Transverse colon (tissue), 4 donors: ENCODE results near the gene POLR2L. TPM values are rescaled to one million over a fixed set of nuclear protein-coding genes. Genes with fewer than 3 reads are reported as not detected.

ENCODE experiments used
- DNase-seq: peaks from one replicate; pipeline ENCODE4 v3.0.0-alpha.2; 2019
- H3K27ac ChIP-seq, 4 donors: fragments of 200-600 bp; sonication (generic); 2 replicates each; pipeline ENCODE4 v1.5.1; 2016 to 2018; ENCODE audit warnings: inconsistent platforms in 4 of 4
- H3K27me3 ChIP-seq: fragments of 200-600 bp; sonication (generic); 2 replicates; pipeline ENCODE4 v1.5.1; 2017; ENCODE audit warnings: inconsistent platforms
- H3K36me3 ChIP-seq, 4 donors: fragments of 200-600 bp; sonication (generic); 2 replicates each; pipeline ENCODE4 v1.5.1; 2017 to 2019; ENCODE audit warnings: inconsistent platforms in 4 of 4
- H3K4me1 ChIP-seq, 4 donors: fragments of 200-600 bp; sonication (generic); 2 replicates each; pipeline ENCODE4 v1.5.1; 2017 to 2020; ENCODE audit warnings: inconsistent platforms in 4 of 4
- H3K4me3 ChIP-seq, 4 donors: fragments of 200-600 bp; sonication (generic); 1 replicate in 1 of 4; 2 replicates in 3 of 4; pipeline versions ENCODE4 v1.5.1 to v1.6.1; 2017 to 2019; ENCODE audit warnings: inconsistent platforms in 4 of 4
- H3K9me3 ChIP-seq, 2 donors: fragments of 200-600 bp; sonication (generic); 2 replicates each; pipeline ENCODE4 v1.5.1; 2017 to 2019; ENCODE audit warnings: inconsistent platforms in 2 of 2
- CTCF ChIP-seq, 5 experiments: fragments of 200-600 bp in 3 of 5; fragments of 450-650 bp in 2 of 5; sonication (generic) in 3 of 5; IDR thresholded peaks; 1 replicate in 2 of 5; 2 replicates in 3 of 5; pipeline ENCODE4 v1.5.1; 2016 to 2017; ENCODE audit warnings: antibody characterized with exemption in 5 of 5, inconsistent platforms in 3 of 5, mild to moderate bottlenecking in 2 of 5, moderate library complexity in 1 of 5
- EP300 ChIP-seq: sonication (generic); formaldehyde crosslinking; IDR thresholded peaks from one replicate; pipeline ENCODE4 v1.6.1; 2017; ENCODE audit warnings: antibody characterized with exemption, low read depth
- POLR2A ChIP-seq: fragments of 450-650 bp; IDR thresholded peaks from one replicate; pipeline ENCODE4 v1.6.1; 2016; ENCODE audit warnings: antibody characterized with exemption, mild to moderate bottlenecking, moderate library complexity
- POLR2AphosphoS5 ChIP-seq, 3 donors: sonication (generic); formaldehyde crosslinking; IDR thresholded peaks; one replicate each; pipeline ENCODE4 v1.6.1; 2016; ENCODE audit warnings: antibody characterized with exemption in 3 of 3
- WGBS, 2 donors: methylation state at CpG; one replicate each; pipeline ENCODE4 v1.1.5; 2018; ENCODE audit warnings: low coverage in 1 of 2; 5-methylcytosine and 5-hydroxymethylcytosine counted together
- in situ Hi-C, 4 donors: fragments of 200-750 bp; cut with MboI; loops; one replicate each; pipeline versions ENCODE4 v1.15.0 to v1.15.1; 2017; ENCODE audit warnings: low sequenced_read_pairs in 3 of 4, low pct_ligation_motif_present in 1 of 4, low pct_unique_long_range_greater_than_20kb in 1 of 4
- intact Hi-C: fragments of 100-400 bp; cut with DNase I; formaldehyde crosslinking; loops from one replicate; pipeline ENCODE4 v1.15.1; 2023; ENCODE audit warnings: low total_unique reads
- total RNA-seq, 4 donors: library from RNA; depleted of rRNA; stranded (reverse); fragments of >200 nt; gene quantifications; one replicate each; pipeline ENCODE4 v1.1.0, GENCODE V29; 2016

The POLR2L gene
- total RNA-seq, 4 donors from 2014 or later: 9.7 to 66.6 (median 32.7) TPM

DNA sequence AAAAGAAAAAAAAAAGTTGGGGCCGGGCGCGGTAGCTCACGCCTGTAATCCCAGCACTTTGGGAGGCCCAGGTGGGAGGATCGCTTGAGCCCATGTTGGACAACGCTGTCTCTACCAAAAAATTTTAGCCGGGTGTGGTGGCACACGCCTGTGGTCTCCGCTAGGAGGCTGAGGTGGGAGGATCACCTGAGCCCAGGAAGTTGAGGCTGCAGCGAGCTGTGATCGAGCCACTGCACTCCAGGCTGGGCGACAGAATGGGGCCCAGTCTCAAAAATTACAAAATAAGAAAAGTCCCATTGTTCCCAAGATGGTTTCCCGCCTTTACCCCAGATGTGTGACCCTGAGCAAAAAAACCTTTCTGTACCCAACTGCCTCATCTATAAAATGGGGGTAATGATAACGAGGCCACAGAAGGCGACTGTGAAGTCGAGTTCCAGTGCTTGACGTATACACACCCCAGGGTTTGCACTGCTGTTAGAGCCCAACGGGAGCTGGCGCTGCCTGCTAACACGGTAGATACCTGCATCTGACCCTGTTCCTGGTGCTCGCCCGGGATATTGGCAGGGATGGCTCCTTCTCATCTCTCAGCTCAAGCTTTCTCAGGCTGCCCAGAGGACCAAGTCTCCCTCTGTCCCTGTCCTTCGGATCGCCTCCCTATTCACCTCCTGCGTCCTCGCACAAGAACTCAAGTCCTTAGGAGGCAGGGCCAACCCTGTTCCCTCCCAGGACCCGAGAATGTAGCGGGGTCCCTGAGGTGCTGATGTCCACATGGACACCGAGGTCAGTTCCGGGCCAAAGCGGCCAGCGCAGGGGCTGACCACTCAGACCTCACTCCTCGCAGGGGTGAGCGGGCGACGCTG lies 33.7 kb downstream of the POLR2L start:
- peak; percentile 35 for DNase-seq
- H3K9me3 ChIP-seq: no peaks in the 10 kb centered on the region
- peaks cover 18 to 49% (median 43%) of the 10 kb centered on the region in 4 donors for H3K4me1 ChIP-seq
- TF ChIP-seq POLR2A (no peak), POLR2AphosphoS5 (IDR thresholded peaks at IDR 0.05) (no peak), CTCF (IDR thresholded peaks at IDR 0.05) (peak in 1 of 5 experiments; percentile 20)
- peak overlapping the region; percentile 94 to 96 (median 96) for H3K27ac ChIP-seq
- in situ Hi-C loops (no loop called here), intact Hi-C loops (no loop called here)
- no peaks in the 10 kb centered on the region for H3K27me3 ChIP-seq
- peaks cover 0 to 13% (median 3%) of the 10 kb centered on the region in 4 donors for H3K36me3 ChIP-seq
- H3K4me3 ChIP-seq: peak overlapping the region; percentile 56 to 98 (median 92)
- 34 to 52% methylated on average over 3 to 27 of the region's 36 CpGs for WGBS, 2 donors

DNA sequence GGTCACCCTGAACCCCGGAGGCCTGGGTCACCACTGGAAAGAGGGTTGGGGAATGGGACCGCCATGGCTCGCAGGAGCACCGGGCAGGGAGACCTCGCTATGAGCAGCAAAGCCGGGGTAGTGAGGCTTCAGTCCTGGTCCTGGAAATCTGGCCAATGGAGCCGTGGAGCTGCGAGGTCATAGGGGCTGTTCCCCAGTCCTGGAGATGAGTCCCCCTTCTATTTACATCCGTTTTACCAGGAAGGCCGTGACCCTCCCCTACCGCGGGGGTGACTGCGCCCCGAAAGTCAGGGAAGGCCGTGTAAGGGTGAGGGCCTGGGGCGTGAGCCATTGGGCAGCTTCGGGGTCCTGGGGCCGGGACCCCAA lies 37.7 kb downstream of the POLR2L start:
- Histone ChIP-seq H3K36me3 (no peaks in the 10 kb centered on the region), H3K27ac (peak overlapping the region; percentile 87 to 93 (median 92)), H3K4me1 (peaks cover 18 to 35% (median 31%) of the 10 kb centered on the region in 4 donors), H3K27me3 (no peaks in the 10 kb centered on the region), H3K9me3 (no peaks in the 10 kb centered on the region), H3K4me3 (peak overlapping the region; percentile 42 to 76 (median 54))
- intact Hi-C loops: no loop called here
- no peak for DNase-seq
- WGBS, 2 donors: 4% methylated on average over 18 of the region's 18 CpGs; no CpG with 5 or more reads in 1 of the 2 donors
- in situ Hi-C loops: no loop called here
- TF ChIP-seq CTCF (IDR thresholded peaks at IDR 0.05): no peak
- no peak for TF ChIP-seq EP300
- no peak for TF ChIP-seq POLR2AphosphoS5 (IDR thresholded peaks at IDR 0.05)
- no peak for TF ChIP-seq POLR2A

- no peaks in the 10 kb centered on the region for H3K27me3 ChIP-seq
- intact Hi-C loops (no loop called here), in situ Hi-C loops (no loop called here)
- DNase-seq: no peak
- peaks cover 18 to 34% (median 30%) of the 10 kb centered on the region in 4 donors for H3K4me1 ChIP-seq
- peak overlapping the region; percentile 87 to 93 (median 92) for H3K27ac ChIP-seq
- TF ChIP-seq POLR2A: no peak
- no peak for TF ChIP-seq CTCF (IDR thresholded peaks at IDR 0.05)
- no peak for TF ChIP-seq EP300
- no peak for TF ChIP-seq POLR2AphosphoS5 (IDR thresholded peaks at IDR 0.05)
- no peaks in the 10 kb centered on the region for H3K9me3 ChIP-seq
- H3K4me3 ChIP-seq: peak overlapping the region in 3 of 4 donors; percentile 50 to 76 (median 58)
- WGBS, 2 donors: 35% methylated on average over 22 of the region's 26 CpGs; no CpG with 5 or more reads in 1 of the 2 donors
- H3K36me3 ChIP-seq: no peaks in the 10 kb centered on the region
These were observed 38.3 kb downstream of the POLR2L start for GRCh38 chr11:803770-804598.

DNA sequence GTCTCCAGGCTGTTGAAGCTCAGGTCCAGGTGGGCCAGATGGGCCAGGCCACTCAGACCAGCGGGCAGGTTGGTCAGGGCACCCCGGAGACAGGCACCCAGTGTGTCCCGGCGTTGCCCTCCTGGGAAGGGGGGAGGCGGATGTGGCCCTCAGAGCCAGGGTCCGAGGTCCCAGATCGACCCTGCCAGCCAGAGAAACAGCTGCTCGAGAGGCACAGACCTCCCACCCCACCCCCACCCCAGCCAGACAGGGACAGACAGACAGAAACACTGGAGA lies 38.9 kb downstream of the POLR2L start:
- Histone ChIP-seq H3K27ac (no peak overlapping the region), H3K9me3 (no peaks in the 10 kb centered on the region), H3K4me3 (no peak overlapping the region), H3K27me3 (no peaks in the 10 kb centered on the region), H3K4me1 (peaks cover 15 to 32% (median 27%) of the 10 kb centered on the region in 4 donors), H3K36me3 (no peaks in the 10 kb centered on the region)
- in situ Hi-C loops (no loop called here), intact Hi-C loops (no loop called here)
- 95% methylated on average over 7 of the region's 8 CpGs; no CpG with 5 or more reads in 1 of the 2 donors for WGBS, 2 donors
- DNase-seq: no peak
- TF ChIP-seq POLR2A (no peak), POLR2AphosphoS5 (IDR thresholded peaks at IDR 0.05) (no peak), EP300 (no peak), CTCF (IDR thresholded peaks at IDR 0.05) (no peak)
